GM18526 (cell line): Measurements from ENCODE around the gene MYLK.

Experiments
- POLR2A ChIP-seq: IDR thresholded peaks from 3 replicates; pipeline ENCODE4 v1.6.1; 2011; ENCODE audit not compliant: insufficient read length; ENCODE audit errors: extremely low read depth

The MYLK gene

GRCh38 chr3:123780656-123781055 is 103.5 kb downstream of the MYLK start:
- TF ChIP-seq POLR2A = no peak

- TF ChIP-seq POLR2A = no peak
These were observed 104.4 kb downstream of the MYLK start for GRCh38 chr3:123779655-123780231.

GRCh38 chr3:123778991-123779622 is 105.0 kb downstream of the MYLK start:
- TF ChIP-seq POLR2A = no peak

- TF ChIP-seq POLR2A = no peak
These were observed 105.6 kb downstream of the MYLK start for GRCh38 chr3:123778525-123778924.

- TF ChIP-seq POLR2A = no peak
These were observed 107.9 kb downstream of the MYLK start for GRCh38 chr3:123776071-123776782.

GRCh38 chr3:123774474-123774873 is 109.7 kb downstream of the MYLK start:
- TF ChIP-seq POLR2A = no peak

- no peak for TF ChIP-seq POLR2A
These were observed 110.3 kb downstream of the MYLK start for GRCh38 chr3:123773681-123774431.

- no peak for TF ChIP-seq POLR2A
These were observed 114.8 kb downstream of the MYLK start for GRCh38 chr3:123769356-123769743.

GRCh38 chr3:123768480-123769355 is 115.4 kb downstream of the MYLK start:
- no peak for TF ChIP-seq POLR2A

- TF ChIP-seq POLR2A = no peak
These were observed 116.4 kb downstream of the MYLK start for GRCh38 chr3:123767564-123768292.

GRCh38 chr3:123767009-123767372 is 117.1 kb downstream of the MYLK start:
- TF ChIP-seq POLR2A = no peak

GRCh38 chr3:123766193-123767008 is 117.7 kb downstream of the MYLK start:
- no peak for TF ChIP-seq POLR2A

GRCh38 chr3:123765475-123766128 is 118.5 kb downstream of the MYLK start:
- no peak for TF ChIP-seq POLR2A

- TF ChIP-seq POLR2A = no peak
These were observed 119.5 kb downstream of the MYLK start for GRCh38 chr3:123764647-123765046.
